OCI-LY1 (cell line): Measurements from ENCODE around the gene CBX7.

ENCODE experiments used
- H2AFZ ChIP-seq: fragments of 200-600 bp; sonication (generic), shearing (Covaris generic); 2 replicates; pipeline ENCODE4 v1.6.0; 2014; ENCODE audit warnings: antibody characterized with exemption, mild to moderate bottlenecking, low read length
- H3F3A ChIP-seq: fragments of 200-600 bp; sonication (generic), shearing (Covaris generic); 2 replicates; pipeline ENCODE4 v1.6.0; 2014; ENCODE audit warnings: mild to moderate bottlenecking, antibody characterized with exemption, low read length, moderate library complexity; ENCODE audit not compliant: insufficient read depth
- H3K27ac ChIP-seq: fragments of 200-600 bp; sonication (generic); 2 replicates; pipeline ENCODE4 v1.5.1; 2014; ENCODE audit warnings: low read length, mixed run types, mild to moderate bottlenecking, low read depth; ENCODE audit not compliant: poor library complexity, severe bottlenecking
- H3K27me3 ChIP-seq: fragments of 200-600 bp; sonication (generic); 2 replicates; pipeline ENCODE4 v1.6.0; 2014; ENCODE audit warnings: antibody characterized with exemption, mild to moderate bottlenecking, low read length, moderate library complexity; ENCODE audit not compliant: insufficient read depth
- H3K36me3 ChIP-seq: fragments of 200-600 bp; sonication (generic); 2 replicates; pipeline ENCODE4 v1.6.1; 2014; ENCODE audit warnings: mild to moderate bottlenecking, antibody characterized with exemption, low read length, moderate library complexity, mixed read lengths; ENCODE audit not compliant: insufficient read depth
- H3K4me1 ChIP-seq: fragments of 200-600 bp; sonication (generic); 2 replicates; pipeline ENCODE4 v1.5.1; 2014; ENCODE audit warnings: mild to moderate bottlenecking, low read length, moderate library complexity; ENCODE audit not compliant: insufficient read depth, severe bottlenecking
- H3K4me2 ChIP-seq: fragments of 200-600 bp; sonication (generic), shearing (Covaris generic); 2 replicates; pipeline ENCODE4 v1.6.1; 2014; ENCODE audit warnings: low read length
- H3K4me3 ChIP-seq: fragments of 200-600 bp; sonication (generic); 2 replicates; pipeline ENCODE4 v1.5.1; 2014; ENCODE audit warnings: low read length, low read depth, mild to moderate bottlenecking, mixed read lengths; ENCODE audit not compliant: poor library complexity, severe bottlenecking
- H3K79me2 ChIP-seq: fragments of 200-600 bp; shearing (Covaris generic); 2 replicates; pipeline ENCODE4 v1.6.1; 2016; ENCODE audit warnings: mixed run types, low read length, mixed read lengths; ENCODE audit not compliant: insufficient read depth
- H3K9ac ChIP-seq: fragments of 200-600 bp; sonication (generic), shearing (Covaris generic); 2 replicates; pipeline ENCODE4 v1.6.1; 2014; ENCODE audit warnings: mild to moderate bottlenecking, low read length, mixed read lengths
- H3K9me2 ChIP-seq: fragments of 200-600 bp; sonication (generic), shearing (Covaris generic); 2 replicates; pipeline ENCODE4 v1.6.1; 2014; ENCODE audit warnings: low read depth, mild to moderate bottlenecking, low read length, mixed read lengths
- H3K9me3 ChIP-seq: fragments of 200-600 bp; shearing (Covaris generic); 2 replicates; pipeline ENCODE4 v1.6.1; 2014; ENCODE audit warnings: low read length, mixed read lengths
- H4K20me1 ChIP-seq: fragments of 200-600 bp; sonication (generic), shearing (Covaris generic); 2 replicates; pipeline ENCODE4 v1.6.0; 2016; ENCODE audit warnings: mild to moderate bottlenecking, low read length; ENCODE audit not compliant: insufficient read depth
- CTCF ChIP-seq: fragments of 200-600 bp; sonication (generic), shearing (Covaris generic); IDR thresholded peaks from 2 replicates; pipeline ENCODE4 v1.5.1; 2017; ENCODE audit warnings: mild to moderate bottlenecking, antibody characterized with exemption, low read length, moderate library complexity, mixed read lengths
- EZH2 ChIP-seq: fragments of 200-600 bp; sonication (generic), shearing (Covaris generic); IDR thresholded peaks from 2 replicates; pipeline ENCODE4 v1.8.0; 2017; ENCODE audit warnings: borderline replicate concordance, mixed run types, mild to moderate bottlenecking, antibody characterized with exemption, low read length, moderate library complexity, mixed read lengths

Gene CBX7

GRCh38 chr22:39123751-39124581 is 28.5 kb downstream of the CBX7 start:
- Histone ChIP-seq H4K20me1 (no peaks in the 10 kb centered on the region), H3K27ac (no peak overlapping the region), H3F3A (no peaks in the 10 kb centered on the region), H3K4me1 (no peaks in the 10 kb centered on the region), H3K9me2 (no peaks in the 10 kb centered on the region), H3K27me3 (peaks cover 7% of the 10 kb centered on the region), H3K79me2 (no peaks in the 10 kb centered on the region), H2AFZ (no peak overlapping the region), H3K36me3 (no peaks in the 10 kb centered on the region; the same call in 1 of the 2 replicates), H3K4me2 (no peak overlapping the region), H3K9ac (no peak overlapping the region), H3K9me3 (no peaks in the 10 kb centered on the region), H3K4me3 (no peak overlapping the region)
- TF ChIP-seq CTCF = no peak
- TF ChIP-seq EZH2 = no peak

- no peaks in the 10 kb centered on the region for H3K9me2 ChIP-seq
- H3K27me3 ChIP-seq = peaks cover 3% of the 10 kb centered on the region
- TF ChIP-seq CTCF (no peak), EZH2 (no peak)
- H3K36me3 ChIP-seq = no peaks in the 10 kb centered on the region
- no peaks in the 10 kb centered on the region for H4K20me1 ChIP-seq
- no peak overlapping the region for H3K9ac ChIP-seq
- no peaks in the 10 kb centered on the region for H3K9me3 ChIP-seq
- no peaks in the 10 kb centered on the region for H3F3A ChIP-seq
- H3K27ac ChIP-seq = no peak overlapping the region
- no peak overlapping the region for H3K4me3 ChIP-seq
- no peak overlapping the region for H3K4me2 ChIP-seq
- H3K4me1 ChIP-seq = no peaks in the 10 kb centered on the region
- no peak overlapping the region for H2AFZ ChIP-seq
- H3K79me2 ChIP-seq = no peaks in the 10 kb centered on the region
Observed at GRCh38 chr22:39122772-39123470, 29.6 kb downstream of the CBX7 start.

- no peak overlapping the region for H2AFZ ChIP-seq
- no peak overlapping the region for H3K9ac ChIP-seq
- H3K36me3 ChIP-seq = no peaks in the 10 kb centered on the region
- H3K4me1 ChIP-seq = no peaks in the 10 kb centered on the region
- no peak overlapping the region for H3K4me3 ChIP-seq
- no peaks in the 10 kb centered on the region for H3K9me2 ChIP-seq
- no peak for TF ChIP-seq EZH2
- no peak overlapping the region for H3K27ac ChIP-seq
- no peaks in the 10 kb centered on the region for H3F3A ChIP-seq
- no peaks in the 10 kb centered on the region for H4K20me1 ChIP-seq
- no peaks in the 10 kb centered on the region for H3K79me2 ChIP-seq
- H3K9me3 ChIP-seq = no peaks in the 10 kb centered on the region
- no peak overlapping the region for H3K4me2 ChIP-seq
- H3K27me3 ChIP-seq = peaks cover 10% of the 10 kb centered on the region
Observed at GRCh38 chr22:39120983-39121382, 31.5 kb downstream of the CBX7 start.
